ENCODE measurements around the gene ANK2. TPM values are rescaled to one million over a fixed set of nuclear protein-coding genes. Genes with fewer than 3 reads are reported as not detected.

Gene ANK2
- total and polyA plus RNA-seq, 2 experiments from 2014 or later, result 7.7 to 40.4 TPM

DNA sequence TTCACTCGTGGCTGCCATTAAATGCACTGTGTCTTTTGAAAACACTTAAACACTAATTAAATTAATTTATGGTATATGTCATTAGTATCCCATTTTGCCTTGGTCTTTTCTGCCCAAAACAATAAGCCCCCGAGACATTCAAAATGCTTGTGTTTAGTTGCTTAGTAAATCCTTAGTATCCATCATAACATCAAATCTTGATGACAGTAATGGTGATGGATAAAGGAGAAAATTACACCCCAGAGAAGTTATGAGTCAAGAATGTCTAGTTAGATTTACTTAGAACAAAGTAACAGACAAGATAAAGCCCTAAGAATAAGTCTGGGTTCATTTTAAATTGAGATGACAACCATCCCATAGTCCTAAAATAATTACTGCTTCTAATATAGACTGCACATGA, 21.3 kb downstream of the ANK2 start (continued):
- TF ChIP-seq, protein P1, sequence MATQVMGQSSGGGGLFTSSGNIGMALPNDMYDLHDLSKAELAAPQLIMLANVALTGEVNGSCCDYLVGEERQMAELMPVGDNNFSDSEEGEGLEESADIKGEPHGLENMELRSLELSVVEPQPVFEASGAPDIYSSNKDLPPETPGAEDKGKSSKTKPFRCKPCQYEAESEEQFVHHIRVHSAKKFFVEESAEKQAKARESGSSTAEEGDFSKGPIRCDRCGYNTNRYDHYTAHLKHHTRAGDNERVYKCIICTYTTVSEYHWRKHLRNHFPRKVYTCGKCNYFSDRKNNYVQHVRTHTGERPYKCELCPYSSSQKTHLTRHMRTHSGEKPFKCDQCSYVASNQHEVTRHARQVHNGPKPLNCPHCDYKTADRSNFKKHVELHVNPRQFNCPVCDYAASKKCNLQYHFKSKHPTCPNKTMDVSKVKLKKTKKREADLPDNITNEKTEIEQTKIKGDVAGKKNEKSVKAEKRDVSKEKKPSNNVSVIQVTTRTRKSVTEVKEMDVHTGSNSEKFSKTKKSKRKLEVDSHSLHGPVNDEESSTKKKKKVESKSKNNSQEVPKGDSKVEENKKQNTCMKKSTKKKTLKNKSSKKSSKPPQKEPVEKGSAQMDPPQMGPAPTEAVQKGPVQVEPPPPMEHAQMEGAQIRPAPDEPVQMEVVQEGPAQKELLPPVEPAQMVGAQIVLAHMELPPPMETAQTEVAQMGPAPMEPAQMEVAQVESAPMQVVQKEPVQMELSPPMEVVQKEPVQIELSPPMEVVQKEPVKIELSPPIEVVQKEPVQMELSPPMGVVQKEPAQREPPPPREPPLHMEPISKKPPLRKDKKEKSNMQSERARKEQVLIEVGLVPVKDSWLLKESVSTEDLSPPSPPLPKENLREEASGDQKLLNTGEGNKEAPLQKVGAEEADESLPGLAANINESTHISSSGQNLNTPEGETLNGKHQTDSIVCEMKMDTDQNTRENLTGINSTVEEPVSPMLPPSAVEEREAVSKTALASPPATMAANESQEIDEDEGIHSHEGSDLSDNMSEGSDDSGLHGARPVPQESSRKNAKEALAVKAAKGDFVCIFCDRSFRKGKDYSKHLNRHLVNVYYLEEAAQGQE (IDR thresholded peaks at IDR 0.05; ENCODE audit: unreplicated experiment), result no peak
- TF ChIP-seq NANOG (IDR thresholded peaks at IDR 0.05; ENCODE audit: borderline replicate concordance), result no peak

DNA sequence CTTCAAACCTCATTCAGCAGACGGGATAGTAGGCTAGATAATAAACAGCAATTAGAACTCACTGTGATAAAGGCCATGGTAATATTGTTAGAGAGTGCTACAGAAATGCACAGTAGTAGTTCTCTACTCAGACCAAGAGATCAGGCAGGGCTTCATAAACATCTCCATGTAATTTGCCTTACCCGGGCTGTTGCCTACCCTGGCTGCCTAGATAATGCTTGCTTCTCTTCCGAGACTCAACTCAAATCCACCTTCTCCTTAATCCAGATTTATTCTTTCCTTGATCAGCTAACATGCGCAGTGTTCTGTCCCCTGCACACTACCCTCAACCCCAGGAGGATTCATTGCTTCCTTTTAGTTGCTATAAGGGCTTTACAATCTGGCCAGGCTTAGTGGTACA, 21.8 kb downstream of the ANK2 start:
- Histone ChIP-seq H3F3A (replicated peaks; ENCODE audit: low read depth) (no peaks in the 10 kb centered on the region), H3K4me1 (ENCODE audit: insufficient read depth) (no peaks in the 10 kb centered on the region), H3K36me3 (ENCODE audit: insufficient read depth) (no peaks in the 10 kb centered on the region), H3K4me3 (no peak overlapping the region), H3K79me2 (replicated peaks; ENCODE audit: insufficient read depth) (no peaks in the 10 kb centered on the region), H3K27me3 (ENCODE audit: insufficient read depth) (no peaks in the 10 kb centered on the region), H3K9me2 (ENCODE audit: insufficient read depth) (no peaks in the 10 kb centered on the region), H3K4me2 (no peak overlapping the region), H2AFZ (no peak overlapping the region), H3K27ac (ENCODE audit: low read depth) (no peak overlapping the region), H4K20me1 (replicated peaks; ENCODE audit: insufficient read depth) (no peaks in the 10 kb centered on the region)
- peaks cover 16% of the 10 kb centered on the region for H3K4me1 Mint-ChIP-seq
- DNase-seq (ENCODE audit: low spot score) (no peak), ATAC-seq (no peak)
- no peak overlapping the region for H3K4me3 Mint-ChIP-seq
- H3K27me3 Mint-ChIP-seq (ENCODE audit: insufficient read depth, low read depth, poor library complexity), result no peaks in the 10 kb centered on the region
- H3K27ac Mint-ChIP-seq, result no peak overlapping the region
- no peaks in the 10 kb centered on the region for H3K36me3 Mint-ChIP-seq (ENCODE audit: low read depth)
- no peaks in the 10 kb centered on the region for H3K9me3 Mint-ChIP-seq
- TF ChIP-seq JUNB (IDR thresholded peaks at IDR 0.05; ENCODE audit: unreplicated experiment), result no peak
- no peak for TF ChIP-seq ZNF114 (CRISPR knock-in tag; IDR thresholded peaks at IDR 0.05)
- TF ChIP-seq, protein P2, sequence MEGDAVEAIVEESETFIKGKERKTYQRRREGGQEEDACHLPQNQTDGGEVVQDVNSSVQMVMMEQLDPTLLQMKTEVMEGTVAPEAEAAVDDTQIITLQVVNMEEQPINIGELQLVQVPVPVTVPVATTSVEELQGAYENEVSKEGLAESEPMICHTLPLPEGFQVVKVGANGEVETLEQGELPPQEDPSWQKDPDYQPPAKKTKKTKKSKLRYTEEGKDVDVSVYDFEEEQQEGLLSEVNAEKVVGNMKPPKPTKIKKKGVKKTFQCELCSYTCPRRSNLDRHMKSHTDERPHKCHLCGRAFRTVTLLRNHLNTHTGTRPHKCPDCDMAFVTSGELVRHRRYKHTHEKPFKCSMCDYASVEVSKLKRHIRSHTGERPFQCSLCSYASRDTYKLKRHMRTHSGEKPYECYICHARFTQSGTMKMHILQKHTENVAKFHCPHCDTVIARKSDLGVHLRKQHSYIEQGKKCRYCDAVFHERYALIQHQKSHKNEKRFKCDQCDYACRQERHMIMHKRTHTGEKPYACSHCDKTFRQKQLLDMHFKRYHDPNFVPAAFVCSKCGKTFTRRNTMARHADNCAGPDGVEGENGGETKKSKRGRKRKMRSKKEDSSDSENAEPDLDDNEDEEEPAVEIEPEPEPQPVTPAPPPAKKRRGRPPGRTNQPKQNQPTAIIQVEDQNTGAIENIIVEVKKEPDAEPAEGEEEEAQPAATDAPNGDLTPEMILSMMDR (conservative IDR thresholded peaks at IDR 0.05; ENCODE audit: low read depth in 2 of 2), result no peak
- no peak for TF ChIP-seq EZH2phosphoT487 (IDR thresholded peaks at IDR 0.05; ENCODE audit: unreplicated experiment)
- TF ChIP-seq EZH2 (IDR thresholded peaks at IDR 0.05; ENCODE audit: low read depth, unreplicated experiment), result no peak
- TF ChIP-seq ZNF331 (CRISPR knock-in tag; IDR thresholded peaks at IDR 0.05; ENCODE audit: low read depth), result no peak
- TF ChIP-seq CREB1 (CRISPR knock-in tag; IDR thresholded peaks at IDR 0.05; ENCODE audit: low read depth), result no peak
- TF ChIP-seq, protein P3, sequence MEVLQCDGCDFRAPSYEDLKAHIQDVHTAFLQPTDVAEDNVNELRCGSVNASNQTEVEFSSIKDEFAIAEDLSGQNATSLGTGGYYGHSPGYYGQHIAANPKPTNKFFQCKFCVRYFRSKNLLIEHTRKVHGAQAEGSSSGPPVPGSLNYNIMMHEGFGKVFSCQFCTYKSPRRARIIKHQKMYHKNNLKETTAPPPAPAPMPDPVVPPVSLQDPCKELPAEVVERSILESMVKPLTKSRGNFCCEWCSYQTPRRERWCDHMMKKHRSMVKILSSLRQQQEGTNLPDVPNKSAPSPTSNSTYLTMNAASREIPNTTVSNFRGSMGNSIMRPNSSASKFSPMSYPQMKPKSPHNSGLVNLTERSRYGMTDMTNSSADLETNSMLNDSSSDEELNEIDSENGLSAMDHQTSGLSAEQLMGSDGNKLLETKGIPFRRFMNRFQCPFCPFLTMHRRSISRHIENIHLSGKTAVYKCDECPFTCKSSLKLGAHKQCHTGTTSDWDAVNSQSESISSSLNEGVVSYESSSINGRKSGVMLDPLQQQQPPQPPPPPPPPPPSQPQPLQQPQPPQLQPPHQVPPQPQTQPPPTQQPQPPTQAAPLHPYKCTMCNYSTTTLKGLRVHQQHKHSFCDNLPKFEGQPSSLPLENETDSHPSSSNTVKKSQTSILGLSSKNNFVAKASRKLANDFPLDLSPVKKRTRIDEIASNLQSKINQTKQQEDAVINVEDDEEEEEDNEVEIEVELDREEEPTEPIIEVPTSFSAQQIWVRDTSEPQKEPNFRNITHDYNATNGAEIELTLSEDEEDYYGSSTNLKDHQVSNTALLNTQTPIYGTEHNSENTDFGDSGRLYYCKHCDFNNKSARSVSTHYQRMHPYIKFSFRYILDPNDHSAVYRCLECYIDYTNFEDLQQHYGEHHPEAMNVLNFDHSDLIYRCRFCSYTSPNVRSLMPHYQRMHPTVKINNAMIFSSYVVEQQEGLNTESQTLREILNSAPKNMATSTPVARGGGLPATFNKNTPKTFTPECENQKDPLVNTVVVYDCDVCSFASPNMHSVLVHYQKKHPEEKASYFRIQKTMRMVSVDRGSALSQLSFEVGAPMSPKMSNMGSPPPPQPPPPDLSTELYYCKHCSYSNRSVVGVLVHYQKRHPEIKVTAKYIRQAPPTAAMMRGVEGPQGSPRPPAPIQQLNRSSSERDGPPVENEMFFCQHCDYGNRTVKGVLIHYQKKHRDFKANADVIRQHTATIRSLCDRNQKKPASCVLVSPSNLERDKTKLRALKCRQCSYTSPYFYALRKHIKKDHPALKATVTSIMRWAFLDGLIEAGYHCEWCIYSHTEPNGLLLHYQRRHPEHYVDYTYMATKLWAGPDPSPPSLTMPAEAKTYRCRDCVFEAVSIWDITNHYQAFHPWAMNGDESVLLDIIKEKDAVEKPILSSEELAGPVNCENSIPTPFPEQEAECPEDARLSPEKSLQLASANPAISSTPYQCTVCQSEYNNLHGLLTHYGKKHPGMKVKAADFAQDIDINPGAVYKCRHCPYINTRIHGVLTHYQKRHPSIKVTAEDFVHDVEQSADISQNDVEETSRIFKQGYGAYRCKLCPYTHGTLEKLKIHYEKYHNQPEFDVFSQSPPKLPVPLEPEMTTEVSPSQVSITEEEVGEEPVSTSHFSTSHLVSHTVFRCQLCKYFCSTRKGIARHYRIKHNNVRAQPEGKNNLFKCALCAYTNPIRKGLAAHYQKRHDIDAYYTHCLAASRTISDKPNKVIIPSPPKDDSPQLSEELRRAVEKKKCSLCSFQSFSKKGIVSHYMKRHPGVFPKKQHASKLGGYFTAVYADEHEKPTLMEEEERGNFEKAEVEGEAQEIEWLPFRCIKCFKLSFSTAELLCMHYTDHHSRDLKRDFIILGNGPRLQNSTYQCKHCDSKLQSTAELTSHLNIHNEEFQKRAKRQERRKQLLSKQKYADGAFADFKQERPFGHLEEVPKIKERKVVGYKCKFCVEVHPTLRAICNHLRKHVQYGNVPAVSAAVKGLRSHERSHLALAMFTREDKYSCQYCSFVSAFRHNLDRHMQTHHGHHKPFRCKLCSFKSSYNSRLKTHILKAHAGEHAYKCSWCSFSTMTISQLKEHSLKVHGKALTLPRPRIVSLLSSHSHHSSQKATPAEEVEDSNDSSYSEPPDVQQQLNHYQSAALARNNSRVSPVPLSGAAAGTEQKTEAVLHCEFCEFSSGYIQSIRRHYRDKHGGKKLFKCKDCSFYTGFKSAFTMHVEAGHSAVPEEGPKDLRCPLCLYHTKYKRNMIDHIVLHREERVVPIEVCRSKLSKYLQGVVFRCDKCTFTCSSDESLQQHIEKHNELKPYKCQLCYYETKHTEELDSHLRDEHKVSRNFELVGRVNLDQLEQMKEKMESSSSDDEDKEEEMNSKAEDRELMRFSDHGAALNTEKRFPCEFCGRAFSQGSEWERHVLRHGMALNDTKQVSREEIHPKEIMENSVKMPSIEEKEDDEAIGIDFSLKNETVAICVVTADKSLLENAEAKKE (CRISPR knock-in tag; IDR thresholded peaks at IDR 0.05), result no peak
- no peak for TF ChIP-seq POLR2AphosphoS5 (IDR thresholded peaks at IDR 0.05; ENCODE audit: low read depth)
- TF ChIP-seq, protein P1 (IDR thresholded peaks at IDR 0.05; ENCODE audit: unreplicated experiment), result no peak
